ENCODE measurements around the gene DIP2B. TPM values are rescaled to one million over a fixed set of nuclear protein-coding genes. Genes with fewer than 3 reads are reported as not detected.

Gene DIP2B
- polyA plus RNA-seq, 10 donors = 14.4 to 26.2 (median 18.3) TPM

- DNase-seq = peak in 2 of 3 donors; percentile 35 to 75
These were observed 70.0 kb downstream of the DIP2B start for GRCh38 chr12:50574601-50575348.

DNA sequence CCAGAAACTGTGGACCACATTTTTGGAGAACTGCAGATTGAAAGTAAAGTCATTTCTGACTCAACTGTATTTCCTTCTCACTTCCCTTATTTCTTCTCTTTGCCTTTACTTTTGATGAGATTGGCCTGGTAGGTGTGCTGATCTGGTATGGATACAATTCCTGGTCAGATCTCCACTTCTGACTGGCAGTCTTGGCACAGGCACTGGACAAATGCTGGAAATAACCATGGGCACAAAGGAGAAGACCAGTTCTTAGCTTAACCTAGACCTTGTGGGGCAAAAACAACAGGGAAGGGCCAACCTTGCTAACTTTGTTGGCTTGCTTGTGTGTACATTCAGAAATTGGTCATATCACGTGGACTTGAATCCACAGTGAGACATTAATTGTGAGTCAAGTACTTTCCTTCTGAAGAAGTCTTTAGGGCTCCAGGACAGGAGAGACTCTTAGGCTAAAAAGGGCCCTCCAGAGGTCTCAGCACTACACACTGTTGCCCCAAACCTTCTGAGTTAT is 75.0 kb downstream of the DIP2B start:
- peak in 1 of 3 donors; percentile 16 for DNase-seq

DNA sequence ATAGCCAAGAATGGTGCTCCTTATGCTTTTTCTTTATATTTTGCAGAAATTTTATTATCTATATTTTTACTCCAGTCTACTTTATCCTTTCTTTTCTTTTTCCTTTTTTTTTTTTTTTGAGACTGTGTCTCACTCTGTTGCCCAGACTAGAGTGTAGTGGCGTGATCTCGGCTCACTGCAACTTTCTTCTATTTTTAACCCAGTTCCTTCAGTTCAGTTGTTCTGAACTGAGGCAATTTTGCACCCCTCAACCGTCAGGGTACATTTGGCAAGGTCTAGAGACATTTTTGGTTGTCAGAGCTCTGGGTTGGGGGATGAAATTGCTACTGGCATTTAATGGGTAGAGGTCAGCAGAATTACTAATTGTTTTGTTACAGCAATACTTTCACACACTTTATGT is 75.7 kb downstream of the DIP2B start:
- no peak for DNase-seq

- DNase-seq = peak in 1 of 3 donors; percentile 10
These were observed 76.7 kb downstream of the DIP2B start for GRCh38 chr12:50581226-50582184.

- no peak for DNase-seq
These were observed 79.3 kb downstream of the DIP2B start for GRCh38 chr12:50584135-50584534.

DNA sequence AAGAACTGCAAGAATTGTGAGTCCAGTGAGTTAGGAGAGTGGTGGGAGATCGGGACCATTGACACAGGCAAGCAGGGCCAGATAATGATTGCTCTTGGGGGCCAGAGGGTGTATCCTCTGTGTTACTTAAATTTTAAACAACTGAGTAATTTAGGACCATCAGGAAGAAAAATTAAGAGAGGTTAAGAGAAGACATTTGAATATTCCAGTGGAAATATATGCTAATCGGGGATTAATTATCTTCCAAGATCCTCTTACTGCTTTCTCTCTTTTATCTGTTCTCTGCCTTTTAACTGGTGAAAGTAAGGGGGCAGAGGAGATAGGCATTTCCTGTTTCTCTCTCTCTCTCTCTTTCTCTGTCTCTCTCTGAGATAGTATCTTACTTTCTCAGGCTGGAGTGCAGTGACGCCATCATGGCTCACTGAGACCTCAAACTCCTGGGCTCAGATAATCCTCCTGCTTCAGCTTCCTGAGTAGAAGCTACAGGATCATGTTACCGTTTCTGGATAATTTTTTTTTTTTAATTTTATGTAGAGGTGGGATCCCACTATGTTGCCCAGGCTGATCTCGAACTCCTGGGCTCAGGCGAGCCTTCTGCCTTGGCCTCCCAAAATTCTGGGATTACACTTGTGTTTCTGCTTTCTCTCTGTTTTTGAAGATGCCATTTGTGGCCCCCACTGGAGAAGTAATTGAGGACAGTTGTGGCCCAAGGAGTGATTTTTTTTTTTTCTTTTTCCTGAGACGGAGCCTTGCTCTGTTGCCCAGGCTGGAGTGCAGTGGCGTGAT is 85.1 kb downstream of the DIP2B start:
- DNase-seq = no peak

- no peak for DNase-seq
These were observed 86.1 kb downstream of the DIP2B start for GRCh38 chr12:50590869-50591268.

GRCh38 chr12:50595667-50596066 is 90.9 kb downstream of the DIP2B start:
- no peak for DNase-seq

- DNase-seq = peak in 1 of 3 donors; percentile 47
These were observed 92.7 kb downstream of the DIP2B start for GRCh38 chr12:50597200-50598195.

GRCh38 chr12:50598321-50598862 is 93.6 kb downstream of the DIP2B start:
- DNase-seq = no peak

DNA sequence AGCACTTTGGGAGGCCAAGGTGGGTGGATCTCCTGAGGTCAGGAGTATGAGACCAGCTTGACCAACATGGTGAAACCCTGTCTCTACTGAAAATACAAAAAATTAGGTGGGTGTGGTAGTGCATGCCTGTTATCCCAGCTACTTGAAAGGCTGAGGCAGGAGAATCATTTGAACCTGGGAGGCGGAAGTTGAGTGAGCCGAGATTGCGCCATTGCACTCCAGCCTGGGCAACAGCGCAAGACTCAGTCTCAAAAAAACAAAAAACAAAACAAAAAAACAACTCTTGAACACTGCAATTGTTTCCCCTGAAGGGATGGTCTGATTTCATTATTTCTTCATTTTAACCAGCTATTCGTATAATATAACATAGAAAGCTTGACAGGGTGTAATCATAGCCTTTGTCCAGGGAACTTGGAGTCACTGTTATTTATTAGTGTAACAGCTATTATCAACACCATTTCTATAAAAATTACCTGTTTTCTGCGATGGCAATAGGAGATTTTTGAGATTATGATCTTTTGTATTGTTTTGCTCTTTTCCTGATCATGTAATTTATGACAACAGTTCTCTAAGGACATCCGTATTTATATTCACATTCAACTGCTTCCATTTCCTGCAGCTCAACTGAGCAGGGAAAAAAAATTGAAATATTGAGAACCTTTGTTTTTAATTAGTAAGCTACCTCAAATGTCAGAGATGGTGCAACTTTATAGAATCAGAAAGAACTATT is 94.7 kb downstream of the DIP2B start:
- DNase-seq = no peak

DNA sequence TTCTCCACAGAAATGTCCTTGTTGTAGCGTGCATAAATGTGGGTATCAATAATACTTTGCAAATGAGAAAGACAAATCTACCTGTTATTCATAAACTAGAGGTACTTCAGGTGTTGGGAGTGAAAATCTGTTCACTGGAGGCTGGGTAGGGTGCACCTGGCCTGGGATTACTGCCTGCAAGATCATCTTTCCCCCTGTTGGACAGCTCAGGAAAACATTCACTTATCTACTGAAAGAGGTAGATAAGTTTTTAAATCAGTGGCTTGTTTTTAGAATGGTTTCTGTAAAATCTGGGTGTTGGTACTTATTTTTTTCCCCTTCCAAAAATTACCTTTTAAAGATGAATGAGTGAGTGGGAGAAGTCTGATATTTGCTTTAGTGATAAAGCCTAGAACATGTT is 95.6 kb downstream of the DIP2B start:
- DNase-seq = no peak

DNA sequence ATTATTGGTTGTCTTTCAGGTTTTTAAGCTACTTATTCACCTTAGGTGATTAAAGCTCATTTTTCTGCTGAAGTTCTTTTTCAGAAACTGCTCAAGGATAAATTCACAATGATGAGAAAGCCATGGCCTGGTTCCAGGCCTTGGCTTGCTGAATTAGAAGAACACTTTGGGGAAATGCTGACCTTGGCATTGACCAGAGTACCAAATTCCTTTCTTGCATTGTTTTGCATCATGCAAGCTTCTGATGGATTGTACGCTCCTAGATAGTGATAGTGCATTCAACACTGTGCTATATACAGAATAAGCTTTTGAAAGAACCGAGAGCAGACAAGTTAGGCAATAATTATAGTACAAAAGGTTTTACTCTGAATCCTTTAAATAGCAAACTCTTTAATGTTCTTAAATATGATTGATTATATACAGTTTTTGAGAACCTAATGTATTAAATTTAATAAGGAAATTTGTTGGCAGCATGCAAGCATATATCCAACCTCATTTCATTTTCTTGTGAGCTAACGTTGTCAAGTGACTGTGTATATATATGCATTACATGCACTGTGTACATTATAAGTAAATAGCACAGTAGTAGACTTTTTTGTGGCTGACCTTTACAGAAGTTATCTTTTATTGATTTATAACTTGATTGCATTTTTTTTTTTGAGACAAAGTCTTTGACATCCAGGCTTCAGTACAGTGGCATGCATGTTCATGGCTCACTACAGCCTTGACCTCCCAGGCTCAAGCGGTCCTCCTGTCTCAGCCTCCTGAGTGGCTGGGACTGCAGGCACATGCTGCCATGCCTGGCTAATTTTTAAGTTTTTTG is 99.2 kb downstream of the DIP2B start:
- DNase-seq = peak; percentile 51 to 82 (median 81)

DNA sequence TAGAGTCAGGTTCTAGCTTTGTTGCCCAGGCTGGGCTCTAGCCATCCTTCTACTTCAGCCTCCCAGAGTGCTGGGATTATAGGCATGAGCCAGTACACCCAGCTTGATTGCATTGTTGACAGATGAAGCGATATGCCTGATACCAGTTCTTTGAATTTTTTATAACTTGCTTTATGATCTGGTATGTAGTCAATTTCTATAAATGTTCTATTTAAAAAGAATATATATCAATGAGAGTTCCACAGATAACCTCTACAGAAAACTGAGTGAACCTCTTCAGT is 99.8 kb downstream of the DIP2B start:
- no peak for DNase-seq

- no peak for DNase-seq
These were observed 102.0 kb downstream of the DIP2B start for GRCh38 chr12:50606675-50607375.

- DNase-seq = no peak
These were observed 104.6 kb downstream of the DIP2B start for GRCh38 chr12:50609292-50609874.

DNA sequence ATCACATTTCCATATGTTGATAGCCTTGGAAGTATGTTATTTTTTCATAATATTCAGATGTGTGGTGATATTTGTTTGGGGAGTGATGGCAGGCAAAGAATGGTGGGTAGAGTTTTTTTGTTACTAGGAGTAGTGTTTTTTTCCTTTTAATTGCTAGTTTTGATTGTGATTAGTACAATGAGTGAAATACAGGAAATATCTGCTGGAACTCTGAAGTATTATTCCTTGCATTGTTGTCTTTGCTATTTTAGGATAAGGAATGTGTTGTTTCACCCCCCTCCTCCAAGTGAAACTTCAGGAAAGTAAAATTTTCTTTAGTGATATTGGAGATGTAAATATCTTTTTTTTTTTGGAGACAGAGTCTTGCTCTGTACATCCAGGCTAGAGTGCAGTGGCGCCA is 105.4 kb downstream of the DIP2B start:
- DNase-seq = no peak

All from muscle of back (tissue), 11 donors.